T1000 (cell line): ENCODE measurements around the gene GMIP.
"Not testable (repeated sequence)": the region's sequence is repeated elsewhere in the genome, so short reads cannot be mapped to it uniquely, and the experiment has no call there.

Source experiments
- DNase-seq: peaks from one replicate; lab custom pipeline; 2025; ENCODE audit warnings: mixed read lengths; lab: John Stamatoyannopoulos, UW

The GMIP gene

GRCh38 chr19:19634516-19635312, 8.7 kb downstream of the GMIP start:
- DNase-seq, result no peak

GRCh38 chr19:19633711-19634515, 9.5 kb downstream of the GMIP start:
- DNase-seq, result no peak

GRCh38 chr19:19632661-19633060, 10.8 kb downstream of the GMIP start:
- no peak for DNase-seq

GRCh38 chr19:19631346-19631745, 12.1 kb downstream of the GMIP start:
- DNase-seq, result no peak

GRCh38 chr19:19630426-19630825, 13.0 kb downstream of the GMIP start:
- DNase-seq, result no peak

- no peak for DNase-seq
Measured at GRCh38 chr19:19630062-19630414, 13.4 kb downstream of the GMIP start.

GRCh38 chr19:19628501-19629134, 14.8 kb downstream of the GMIP start:
- DNase-seq, result no peak

GRCh38 chr19:19627621-19628500, 15.6 kb downstream of the GMIP start, which contains the start of gene LPAR2:
LPAR2 (minus strand) TSS chr19:19628220; CDS start chr19:19627275, 945 bp downstream.
- DNase-seq, result no peak

- DNase-seq, result no peak
Measured at GRCh38 chr19:19626516-19627472, 16.7 kb downstream of the GMIP start.

GRCh38 chr19:19624032-19624570, 19.4 kb downstream of the GMIP start:
- DNase-seq, result no peak

- DNase-seq, result no peak
Measured at GRCh38 chr19:19623383-19623782, 20.1 kb downstream of the GMIP start.

- DNase-seq, result no peak
Measured at GRCh38 chr19:19619849-19620210, 23.6 kb downstream of the GMIP start.

- DNase-seq, result no peak
Measured at GRCh38 chr19:19619181-19619848, 24.1 kb downstream of the GMIP start.

- peak; percentile 94 for DNase-seq
Measured at GRCh38 chr19:19618219-19619051, 25.0 kb downstream of the GMIP start, which contains the start of gene PBX4. PBX4 (minus strand) TSS chr19:19618687; CDS start chr19:19618629, 58 bp downstream.

GRCh38 chr19:19615086-19615485, 28.4 kb downstream of the GMIP start:
- DNase-seq, result no peak

GRCh38 chr19:19613506-19613905, 30.0 kb downstream of the GMIP start:
- DNase-seq, result no peak

GRCh38 chr19:19610376-19611202, 32.9 kb downstream of the GMIP start:
- no peak for DNase-seq

- DNase-seq, result not testable (repeated sequence)
Measured at GRCh38 chr19:19606686-19607085, 36.8 kb downstream of the GMIP start.
